ENCODE measurements around the gene ARL4D. TPM values are rescaled to one million over a fixed set of nuclear protein-coding genes. Genes with fewer than 3 reads are reported as not detected.

ARL4D gene
- total and polyA plus RNA-seq, 2 of the 8 experiments (the other 6 are each of a cell fraction or from before 2014, with no cell fraction given), result 8.4 to 9.2 TPM

DNA sequence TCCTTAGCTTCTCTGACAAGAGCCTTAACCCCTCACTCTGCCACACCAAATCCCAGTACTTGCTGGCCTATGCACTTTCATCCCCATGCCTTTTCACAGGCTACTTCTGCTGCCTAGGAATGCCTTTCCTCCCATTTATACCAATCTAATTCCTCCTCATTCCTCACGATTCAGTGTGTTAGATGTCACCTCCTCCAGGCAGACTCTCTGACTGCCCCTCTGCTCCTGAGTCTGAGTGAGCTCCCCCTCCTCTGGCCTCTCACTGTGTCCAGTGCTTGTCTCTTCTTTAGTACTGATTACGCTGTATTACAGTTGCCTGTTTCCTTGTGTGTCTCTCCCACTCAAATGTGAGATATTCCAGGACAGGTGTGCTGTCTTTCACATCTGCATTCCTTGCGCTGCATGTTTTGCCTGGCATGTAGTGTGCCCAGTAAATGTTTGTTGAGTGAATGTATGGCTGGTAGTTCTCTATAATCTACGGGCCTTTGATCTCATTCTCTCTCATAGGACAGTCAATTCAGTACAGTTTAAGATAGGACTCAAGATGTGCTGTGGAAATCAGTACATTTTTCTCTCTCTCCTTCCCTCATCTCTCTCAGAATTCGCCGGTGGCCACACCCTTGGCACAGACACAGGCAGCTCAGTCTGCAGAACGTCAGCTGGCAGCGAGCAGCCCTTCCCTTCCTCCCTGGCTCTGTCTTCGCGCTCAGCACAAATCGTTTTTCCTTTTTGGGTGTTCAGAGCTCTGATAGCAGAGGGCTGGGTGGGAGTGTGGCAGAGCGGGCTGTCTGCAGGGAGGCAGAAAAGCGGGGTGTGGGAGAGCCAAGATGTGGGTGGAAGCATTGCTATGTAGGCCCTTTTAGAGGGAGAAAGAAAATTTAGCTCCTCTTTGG, 18.5 kb downstream of the ARL4D start:
- H3K27ac ChIP-seq (ENCODE audit: low read depth, low read length), result no peak overlapping the region
- no peaks in the 10 kb centered on the region for H3K79me2 ChIP-seq (ENCODE audit: control insufficient read depth in 1 of 2, insufficient read depth in 2 of 2, low read length in 2 of 2)
- H3K79me1 ChIP-seq (ENCODE audit: low read depth, low read length), result no peaks in the 10 kb centered on the region
- H2BK12ac ChIP-seq (ENCODE audit: low read depth, low read length), result no peak overlapping the region
- no peaks in the 10 kb centered on the region for H3K36me3 ChIP-seq (ENCODE audit: control insufficient read depth in 2 of 4, insufficient read depth in 4 of 4, low read length in 3 of 4)
- H3K9ac ChIP-seq (replicated peaks in 1 of 4; ENCODE audit: extremely low read depth in 1 of 4, low read depth in 3 of 4, low read length in 3 of 4), result no peak overlapping the region
- peaks cover 0 to 5% (median 0%) of the 10 kb centered on the region in 4 experiments; a peak in 2 of 7 replicates for H3K4me1 ChIP-seq (replicated peaks in 1 of 4; ENCODE audit: control insufficient read depth in 3 of 4, insufficient read depth in 4 of 4, low read length in 3 of 4)
- no peak overlapping the region for H4K8ac ChIP-seq (ENCODE audit: extremely low read depth, insufficient read depth, low read length)
- no peak overlapping the region for H3K4me3 ChIP-seq (ENCODE audit: extremely low read depth in 1 of 4, insufficient read depth in 2 of 4, low read depth in 3 of 4, low read length in 4 of 4)
- H4K91ac ChIP-seq (replicated peaks; ENCODE audit: insufficient read length, low read length), result no peak overlapping the region
- H4K20me1 ChIP-seq (replicated peaks in 1 of 2; ENCODE audit: control insufficient read depth in 1 of 2, insufficient read depth in 2 of 2, low read length in 2 of 2), result no peaks in the 10 kb centered on the region
- CTCF ChIA-PET (ENCODE audit: partially characterized antibody), result interaction anchor here (0.9 to 4.7 kb wide), 6 partner anchors 11 to 66 kb away, joined by 3 to 28 read pairs (median 7); partner anchors contain the start of gene DHX8
- DNase-seq (ENCODE audit: low read depth in 1 of 2, low spot score in 2 of 2) (no peak), FAIRE-seq (no peak)
- H2BK20ac ChIP-seq (ENCODE audit: low read length), result no peak overlapping the region
- H2BK5ac ChIP-seq (ENCODE audit: low read depth, low read length), result no peak overlapping the region
- H3K9me3 ChIP-seq (ENCODE audit: insufficient read depth in 2 of 2, low read depth in 1 of 2, low read length in 1 of 2), result no peaks in the 10 kb centered on the region
- H3K27me3 ChIP-seq (replicated peaks in 1 of 4; ENCODE audit: control insufficient read depth in 3 of 4, extremely low read depth in 1 of 4, insufficient read depth in 3 of 4, low read length in 3 of 4), result no peaks in the 10 kb centered on the region
- H3K56ac ChIP-seq (replicated peaks; ENCODE audit: insufficient read length, low read depth, low read length), result no peak overlapping the region
- no peak overlapping the region for H4K5ac ChIP-seq (ENCODE audit: insufficient read length, low read depth, low read length)
- no peak overlapping the region for H2BK15ac ChIP-seq (ENCODE audit: low read length)
- no peak overlapping the region for H2AFZ ChIP-seq (ENCODE audit: low read length)
- no peak overlapping the region for H3K14ac ChIP-seq (ENCODE audit: insufficient read length)
- 88% methylated on average over 13 of the region's 13 CpGs; no CpG with 5 or more reads in 1 of the 2 experiments for WGBS, 2 experiments (ENCODE audit: extremely low coverage in 1 of 2, insufficient coverage in 1 of 2, insufficient read length in 1 of 2, insufficient replicate concordance in 2 of 2, low coverage in 1 of 2, low lambda C conversion rate in 2 of 2, missing lambda C conversion rate in 1 of 2)
- H3K4me2 ChIP-seq (ENCODE audit: insufficient read depth in 1 of 2, low read depth in 2 of 2, low read length in 2 of 2), result no peak overlapping the region
- H3K18ac ChIP-seq (ENCODE audit: extremely low read depth, low read length), result no peak overlapping the region
- H3K4ac ChIP-seq (replicated peaks; ENCODE audit: insufficient read length, low read depth, low read length), result no peak overlapping the region
- no peak overlapping the region for H2AK5ac ChIP-seq (ENCODE audit: low read depth, low read length)
- H2BK120ac ChIP-seq (replicated peaks; ENCODE audit: low read depth, low read length), result no peak overlapping the region
- no peak overlapping the region for H3K23ac ChIP-seq (ENCODE audit: insufficient read length)
- peaks cover 2% of the 10 kb centered on the region; the same call in 1 of the 2 replicates for H3K23me2 ChIP-seq (ENCODE audit: low read depth, low read length)
- POLR2A ChIA-PET (ENCODE audit: partially characterized antibody), result interaction anchor here (1.1 to 4.0 kb wide), 3 partner anchors 18 to 67 kb away, joined by 3 to 22 read pairs (median 6); partner anchors contain the start of genes ARL4D and DHX8
- no peak for TF ChIP-seq NRF1 (IDR thresholded peaks at IDR 0.05; ENCODE audit: low read depth, low read length)
- no peak for TF ChIP-seq SP1 (IDR thresholded peaks at IDR 0.05; ENCODE audit: low read depth, low read length)
- TF ChIP-seq KDM1A (IDR thresholded peaks at IDR 0.05; ENCODE audit: borderline replicate concordance, low read length), result no peak
- TF ChIP-seq, protein P1, sequence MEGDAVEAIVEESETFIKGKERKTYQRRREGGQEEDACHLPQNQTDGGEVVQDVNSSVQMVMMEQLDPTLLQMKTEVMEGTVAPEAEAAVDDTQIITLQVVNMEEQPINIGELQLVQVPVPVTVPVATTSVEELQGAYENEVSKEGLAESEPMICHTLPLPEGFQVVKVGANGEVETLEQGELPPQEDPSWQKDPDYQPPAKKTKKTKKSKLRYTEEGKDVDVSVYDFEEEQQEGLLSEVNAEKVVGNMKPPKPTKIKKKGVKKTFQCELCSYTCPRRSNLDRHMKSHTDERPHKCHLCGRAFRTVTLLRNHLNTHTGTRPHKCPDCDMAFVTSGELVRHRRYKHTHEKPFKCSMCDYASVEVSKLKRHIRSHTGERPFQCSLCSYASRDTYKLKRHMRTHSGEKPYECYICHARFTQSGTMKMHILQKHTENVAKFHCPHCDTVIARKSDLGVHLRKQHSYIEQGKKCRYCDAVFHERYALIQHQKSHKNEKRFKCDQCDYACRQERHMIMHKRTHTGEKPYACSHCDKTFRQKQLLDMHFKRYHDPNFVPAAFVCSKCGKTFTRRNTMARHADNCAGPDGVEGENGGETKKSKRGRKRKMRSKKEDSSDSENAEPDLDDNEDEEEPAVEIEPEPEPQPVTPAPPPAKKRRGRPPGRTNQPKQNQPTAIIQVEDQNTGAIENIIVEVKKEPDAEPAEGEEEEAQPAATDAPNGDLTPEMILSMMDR (IDR thresholded peaks at IDR 0.05; ENCODE audit: control extremely low read depth in 1 of 3, insufficient read depth in 1 of 3, low read depth in 1 of 3, low read length in 3 of 3), result no peak
- TF ChIP-seq MAFK (IDR thresholded peaks at IDR 0.05; ENCODE audit: low read depth, low read length), result no peak
- no peak for TF ChIP-seq ASH2L (IDR thresholded peaks at IDR 0.05; ENCODE audit: low read length)
- TF ChIP-seq PHF8 (conservative IDR thresholded peaks at IDR 0.05; ENCODE audit: low read depth, low read length), result no peak
- no peak for TF ChIP-seq TAF1 (IDR thresholded peaks at IDR 0.05; ENCODE audit: low read depth, low read length)
- TF ChIP-seq, protein P2, sequence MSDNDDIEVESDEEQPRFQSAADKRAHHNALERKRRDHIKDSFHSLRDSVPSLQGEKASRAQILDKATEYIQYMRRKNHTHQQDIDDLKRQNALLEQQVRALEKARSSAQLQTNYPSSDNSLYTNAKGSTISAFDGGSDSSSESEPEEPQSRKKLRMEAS (IDR thresholded peaks at IDR 0.05), result no peak
